T-helper 22 cell (primary cell): ENCODE results near the gene DEFB124.

ENCODE experiments used
- DNase-seq: peaks from one replicate; pipeline ENCODE4 v3.0.0-alpha.2; 2020; ENCODE audit warnings: low read depth

DEFB124 gene

DNA sequence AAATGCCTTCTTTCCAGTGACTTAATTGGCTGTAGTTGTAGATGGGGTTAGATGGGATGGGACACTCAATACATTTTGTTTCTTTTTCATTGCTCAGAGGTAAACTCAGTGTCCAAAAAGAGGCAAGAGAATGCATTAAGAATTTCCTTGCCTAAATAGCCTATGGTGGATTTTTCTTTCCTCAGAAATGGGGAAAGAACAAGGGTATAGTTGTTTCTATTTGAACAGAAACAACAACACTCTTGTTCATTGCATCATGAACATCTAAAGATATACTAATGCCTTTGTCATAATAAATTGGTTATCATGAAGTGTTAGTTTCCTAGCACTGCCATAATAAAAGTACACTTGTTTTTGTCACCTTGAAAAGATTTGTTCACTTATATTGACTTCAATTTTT lies 49.1 kb downstream of the DEFB124 start:
- no peak for DNase-seq

DNA sequence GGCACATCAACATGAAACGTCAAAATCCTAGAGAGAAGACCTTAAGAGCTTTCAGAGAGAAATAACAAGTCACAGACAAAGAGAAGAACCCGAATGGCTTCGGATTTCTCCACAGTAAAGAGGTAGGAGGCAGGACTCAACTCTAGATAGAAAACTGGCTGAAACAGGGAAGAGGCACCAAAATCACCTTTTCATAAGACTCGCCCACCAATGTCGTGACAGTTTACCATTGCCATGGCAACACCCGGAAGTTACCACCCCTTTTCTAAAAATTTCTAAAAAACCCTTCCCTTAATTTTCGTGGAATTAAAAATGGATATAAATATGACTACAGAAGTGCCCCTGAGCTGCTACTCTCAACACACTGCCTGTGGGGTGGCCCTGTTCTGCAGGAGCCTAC lies 56.6 kb downstream of the DEFB124 start:
- no peak for DNase-seq

DNA sequence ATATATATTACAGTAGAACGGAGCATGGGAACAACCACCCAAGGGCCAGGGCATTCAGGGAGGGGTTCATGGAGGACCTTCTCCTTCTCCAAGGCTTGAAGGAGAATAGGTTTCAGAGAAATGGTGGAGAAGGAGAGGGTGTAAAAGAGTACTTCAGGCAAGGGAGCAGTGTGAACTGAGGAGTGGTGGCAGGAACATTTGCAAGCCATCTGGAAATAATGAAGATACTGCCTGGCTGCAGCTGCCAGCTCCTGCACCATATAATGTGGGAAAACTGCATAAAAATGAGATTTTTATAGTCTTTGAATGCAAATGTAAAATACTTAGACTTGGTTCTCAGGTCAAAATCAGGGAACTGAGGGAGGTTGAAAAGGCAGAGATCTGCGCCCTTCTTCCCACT lies 59.3 kb downstream of the DEFB124 start:
- no peak for DNase-seq
